Endothelial cell of umbilical vein (primary cell): ENCODE data around the gene MBOAT2.

ENCODE experiments used
- EZH2 ChIP-seq: IDR thresholded peaks from 2 replicates; pipeline ENCODE4 v1.6.1; 2012; ENCODE audit warnings: borderline replicate concordance, low read depth, mild to moderate bottlenecking, moderate library complexity, low read length, inconsistent platforms; ENCODE audit not compliant: severe bottlenecking
- JUN ChIP-seq: IDR thresholded peaks from 2 replicates; pipeline ENCODE4 v1.6.1; 2011; ENCODE audit warnings: borderline replicate concordance, low read depth; ENCODE audit not compliant: insufficient read length, insufficient read depth
- POLR2AphosphoS5 ChIP-seq: IDR thresholded peaks from 2 replicates; pipeline ENCODE4 v1.6.1; 2012; ENCODE audit warnings: low read depth, mild to moderate bottlenecking, control low read depth, low read length, moderate library complexity; ENCODE audit not compliant: insufficient read depth
- TF ChIP-seq, protein P1 (sequence below), 2 donors: IDR thresholded peaks; 1 replicate in 1 of 2; 2 replicates in 1 of 2; pipeline ENCODE4 v1.5.1; 2011; ENCODE audit warnings: low read length in 2 of 2, mild to moderate bottlenecking in 2 of 2, moderate library complexity in 2 of 2, control low read depth in 1 of 2, inconsistent platforms in 1 of 2, low read depth in 1 of 2; ENCODE audit not compliant: insufficient read depth in 1 of 2; ENCODE audit errors: extremely low read depth in 1 of 2

- TF ChIP-seq JUN (no peak), EZH2 (no peak), POLR2AphosphoS5 (no peak)
- TF ChIP-seq, protein P1, sequence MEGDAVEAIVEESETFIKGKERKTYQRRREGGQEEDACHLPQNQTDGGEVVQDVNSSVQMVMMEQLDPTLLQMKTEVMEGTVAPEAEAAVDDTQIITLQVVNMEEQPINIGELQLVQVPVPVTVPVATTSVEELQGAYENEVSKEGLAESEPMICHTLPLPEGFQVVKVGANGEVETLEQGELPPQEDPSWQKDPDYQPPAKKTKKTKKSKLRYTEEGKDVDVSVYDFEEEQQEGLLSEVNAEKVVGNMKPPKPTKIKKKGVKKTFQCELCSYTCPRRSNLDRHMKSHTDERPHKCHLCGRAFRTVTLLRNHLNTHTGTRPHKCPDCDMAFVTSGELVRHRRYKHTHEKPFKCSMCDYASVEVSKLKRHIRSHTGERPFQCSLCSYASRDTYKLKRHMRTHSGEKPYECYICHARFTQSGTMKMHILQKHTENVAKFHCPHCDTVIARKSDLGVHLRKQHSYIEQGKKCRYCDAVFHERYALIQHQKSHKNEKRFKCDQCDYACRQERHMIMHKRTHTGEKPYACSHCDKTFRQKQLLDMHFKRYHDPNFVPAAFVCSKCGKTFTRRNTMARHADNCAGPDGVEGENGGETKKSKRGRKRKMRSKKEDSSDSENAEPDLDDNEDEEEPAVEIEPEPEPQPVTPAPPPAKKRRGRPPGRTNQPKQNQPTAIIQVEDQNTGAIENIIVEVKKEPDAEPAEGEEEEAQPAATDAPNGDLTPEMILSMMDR (IDR thresholded peaks at IDR 0.05; ENCODE audit: extremely low read depth in 1 of 2, insufficient read depth in 1 of 2, low read depth in 1 of 2, low read length in 2 of 2): no peak
Measured at GRCh38 chr2:8877332-8877731, 126.2 kb downstream of the MBOAT2 start.
